Activated T-helper 2 cell treated with anti-CD3 and anti-CD28 coated beads, Interferon-gamma antibody, Interleukin-2, Interleukin-4, amounts not matched to agents 10 μg/mL and 5 μg/mL and 100 μg/mL, durations not matched to agents 14 hours and 24 hours and 36 hours (primary cell): ENCODE measurements around the gene BEST1. TPM values are rescaled to one million over a fixed set of nuclear protein-coding genes. Genes with fewer than 3 reads are reported as not detected.

Experiments
- DNase-seq: peaks from one replicate; pipeline ENCODE4 v3.0.0; 2021; ENCODE audit warnings: low spot score
- H3K27ac Mint-ChIP-seq: one replicate; pipeline ENCODE4 v1.8.0; 2021; ENCODE audit warnings: mixed read lengths
- H3K27me3 Mint-ChIP-seq: one replicate; pipeline ENCODE4 v1.8.0; 2021; ENCODE audit warnings: low read depth, mixed read lengths
- H3K36me3 Mint-ChIP-seq: one replicate; pipeline ENCODE4 v1.8.0; 2021; ENCODE audit warnings: low read depth, mixed read lengths
- H3K4me1 Mint-ChIP-seq: one replicate; pipeline ENCODE4 v1.8.0; 2021; ENCODE audit warnings: low read depth, mixed read lengths
- H3K4me3 Mint-ChIP-seq: one replicate; pipeline ENCODE4 v1.8.0; 2021; ENCODE audit warnings: low read depth, mild to moderate bottlenecking, moderate library complexity, mixed read lengths
- H3K9me3 Mint-ChIP-seq: one replicate; pipeline ENCODE4 v1.8.0; 2021; ENCODE audit warnings: mixed read lengths
- intact Hi-C: fragments of 100-400 bp; cut with micrococcal nuclease; formaldehyde crosslinking; loops from one replicate; pipeline ENCODE4 v1.15.1; 2023
- total RNA-seq: library from RNA; stranded (reverse); gene quantifications from 2 replicates; pipeline ENCODE4 v1.2.3, GENCODE V29; 2022

BEST1 gene
- total RNA-seq, 1 donor from 2014 or later: not detected

DNA sequence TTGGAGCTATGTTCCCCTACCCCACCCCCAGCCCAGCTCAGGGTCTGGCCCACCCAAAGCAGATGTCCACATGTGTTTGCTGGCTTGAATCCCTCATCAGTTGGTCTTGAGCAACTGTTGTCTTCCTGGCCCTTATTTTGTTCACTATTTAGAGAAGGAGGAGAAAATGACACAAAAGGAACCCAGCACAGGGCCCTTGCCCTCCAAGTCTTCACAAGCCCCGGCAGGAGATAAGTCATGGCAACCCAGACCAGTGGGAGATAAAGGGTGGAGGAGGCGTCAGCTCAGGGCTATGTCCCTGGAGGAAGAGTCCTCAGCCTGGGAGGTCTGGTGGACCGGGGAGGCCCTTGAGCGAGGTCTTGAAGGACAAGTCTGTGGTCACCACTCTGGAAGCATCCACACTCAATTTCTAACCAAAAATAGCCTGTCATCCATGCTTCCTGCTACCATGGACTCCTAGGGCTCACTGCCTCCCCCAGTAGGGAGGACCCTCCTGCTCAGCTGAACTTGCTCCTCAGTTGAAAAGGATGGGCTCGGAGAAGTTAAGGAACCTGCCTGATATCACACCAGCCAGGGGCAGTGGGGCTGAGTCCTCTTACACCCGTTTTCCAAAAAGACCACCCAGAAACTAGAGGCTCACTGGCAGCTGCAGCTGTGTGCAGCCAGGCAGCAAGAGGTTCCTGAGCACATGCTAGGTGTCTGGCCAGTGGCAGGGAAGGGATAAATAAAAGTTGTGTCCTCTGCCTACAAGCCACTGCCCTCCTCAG lies 31.0 kb upstream of the BEST1 start:
- no peak overlapping the region for H3K27ac Mint-ChIP-seq
- peaks cover 7% of the 10 kb centered on the region for H3K4me1 Mint-ChIP-seq
- H3K9me3 Mint-ChIP-seq: no peaks in the 10 kb centered on the region
- H3K4me3 Mint-ChIP-seq: no peak overlapping the region
- H3K36me3 Mint-ChIP-seq: no peaks in the 10 kb centered on the region
- no peak for DNase-seq
- peaks cover 49% of the 10 kb centered on the region for H3K27me3 Mint-ChIP-seq
- intact Hi-C loops: no loop called here

DNA sequence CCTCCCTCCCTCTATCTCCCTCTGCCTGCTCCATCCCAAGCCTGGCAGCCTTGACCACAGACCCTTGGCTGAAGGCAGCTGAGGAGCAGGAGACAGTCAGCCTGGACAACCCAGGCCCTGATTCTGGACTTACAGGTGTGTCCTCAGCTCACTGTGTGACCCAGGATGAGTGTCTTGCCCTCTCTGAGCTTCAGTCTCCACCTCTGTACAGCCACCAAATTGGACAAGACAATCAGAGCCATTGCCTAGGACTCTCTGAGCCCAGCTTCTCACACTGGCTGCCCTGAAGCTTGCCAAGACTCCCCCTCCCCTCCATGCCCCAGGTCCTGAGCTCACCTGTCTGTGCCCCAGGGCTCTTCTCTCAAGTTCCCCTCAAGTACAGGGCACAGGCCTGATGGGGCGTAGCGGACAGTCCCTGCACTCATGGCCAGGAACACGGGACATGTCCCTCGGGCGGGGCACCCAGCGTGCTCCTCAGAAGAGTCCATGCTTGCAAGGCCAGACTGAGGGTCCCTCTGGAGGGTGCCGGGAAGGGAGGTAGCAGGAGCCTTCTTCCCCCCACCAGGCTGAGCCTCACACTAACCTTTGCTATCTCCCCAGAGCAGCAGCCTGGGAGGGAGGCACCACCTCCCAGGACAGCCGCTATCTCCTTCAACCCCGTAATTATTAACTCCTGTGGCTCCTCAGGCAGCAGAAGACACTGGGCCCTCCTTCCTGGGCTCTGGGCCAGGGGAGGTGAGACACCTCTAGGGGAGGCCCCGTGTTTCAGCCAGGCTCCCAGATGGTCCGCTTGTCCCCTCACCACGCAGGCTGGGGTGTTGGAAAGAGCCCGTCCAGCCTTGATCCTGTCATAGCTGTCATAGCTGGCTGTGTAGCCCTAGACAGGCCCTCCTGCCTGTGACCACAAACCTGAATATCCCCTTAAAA lies 30.2 kb upstream of the BEST1 start:
- Mint-ChIP-seq H3K9me3 (no peaks in the 10 kb centered on the region), H3K4me3 (no peak overlapping the region), H3K27ac (no peak overlapping the region), H3K4me1 (peaks cover 7% of the 10 kb centered on the region), H3K27me3 (peaks cover 43% of the 10 kb centered on the region), H3K36me3 (no peaks in the 10 kb centered on the region)
- no peak for DNase-seq
- intact Hi-C loops: no loop called here

GRCh38 chr11:61921446-61921845 lies 28.7 kb upstream of the BEST1 start:
- no peaks in the 10 kb centered on the region for H3K9me3 Mint-ChIP-seq
- intact Hi-C loops: no loop called here
- H3K27me3 Mint-ChIP-seq: peaks cover 38% of the 10 kb centered on the region
- DNase-seq: no peak
- peaks cover 7% of the 10 kb centered on the region for H3K4me1 Mint-ChIP-seq
- H3K36me3 Mint-ChIP-seq: no peaks in the 10 kb centered on the region
- H3K4me3 Mint-ChIP-seq: no peak overlapping the region
- H3K27ac Mint-ChIP-seq: no peak overlapping the region

GRCh38 chr11:61922539-61922938 lies 27.6 kb upstream of the BEST1 start:
- Mint-ChIP-seq H3K36me3 (no peaks in the 10 kb centered on the region), H3K4me1 (peaks cover 7% of the 10 kb centered on the region), H3K27ac (no peak overlapping the region), H3K27me3 (peaks cover 37% of the 10 kb centered on the region), H3K4me3 (no peak overlapping the region), H3K9me3 (no peaks in the 10 kb centered on the region)
- intact Hi-C loops: no loop called here
- DNase-seq: no peak

- no peak for DNase-seq
- peaks cover 28% of the 10 kb centered on the region for H3K27me3 Mint-ChIP-seq
- intact Hi-C loops: no loop called here
- no peak overlapping the region for H3K27ac Mint-ChIP-seq
- H3K4me1 Mint-ChIP-seq: no peaks in the 10 kb centered on the region
- no peak overlapping the region for H3K4me3 Mint-ChIP-seq
- no peaks in the 10 kb centered on the region for H3K36me3 Mint-ChIP-seq
- H3K9me3 Mint-ChIP-seq: no peaks in the 10 kb centered on the region
Observed at GRCh38 chr11:61923166-61924063, 26.7 kb upstream of the BEST1 start.

DNA sequence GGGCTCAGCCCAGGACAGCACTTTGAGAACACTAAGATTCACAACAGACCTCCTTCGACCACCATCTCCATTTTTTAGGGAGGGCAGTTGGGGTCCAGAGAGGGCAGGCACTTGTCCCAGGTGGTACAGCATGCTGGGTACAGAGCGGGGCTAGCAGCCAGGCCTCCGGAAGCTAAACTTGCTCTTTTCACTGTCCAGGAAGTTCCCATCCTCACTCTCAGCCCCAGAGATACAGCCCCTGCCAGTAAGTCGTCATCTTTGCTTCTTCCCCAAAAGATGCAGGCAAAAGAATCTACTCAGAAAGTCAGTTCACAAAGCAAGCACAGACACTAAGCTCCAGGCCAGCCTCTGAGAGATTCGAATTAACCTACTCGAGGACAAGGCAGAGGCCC lies 26.1 kb upstream of the BEST1 start:
- intact Hi-C loops: no loop called here
- Mint-ChIP-seq H3K27ac (no peak overlapping the region), H3K4me1 (no peaks in the 10 kb centered on the region), H3K36me3 (no peaks in the 10 kb centered on the region), H3K27me3 (peaks cover 22% of the 10 kb centered on the region), H3K4me3 (no peak overlapping the region), H3K9me3 (no peaks in the 10 kb centered on the region)
- no peak for DNase-seq

DNA sequence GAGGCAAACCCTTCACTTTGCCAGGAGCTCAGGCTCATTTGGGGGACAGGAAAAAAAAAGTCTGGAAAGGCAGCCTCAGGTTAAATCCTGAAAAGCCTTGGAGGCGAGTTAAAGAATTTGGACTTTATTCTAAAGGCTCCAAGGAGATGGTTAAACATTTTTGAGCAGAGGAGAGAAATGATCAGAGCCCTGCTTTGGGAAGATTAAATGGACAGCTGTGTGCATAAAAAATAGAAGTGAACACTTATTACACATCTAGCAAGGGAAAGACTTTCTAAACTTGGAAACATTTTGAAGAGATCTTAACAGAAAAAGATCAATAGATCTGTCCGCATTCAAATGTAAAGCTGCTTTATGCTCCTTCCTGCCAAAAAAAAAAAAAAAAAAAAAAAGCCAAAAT lies 24.4 kb upstream of the BEST1 start:
- intact Hi-C loops: no loop called here
- Mint-ChIP-seq H3K9me3 (no peaks in the 10 kb centered on the region), H3K27me3 (peaks cover 11% of the 10 kb centered on the region), H3K36me3 (no peaks in the 10 kb centered on the region), H3K4me1 (no peaks in the 10 kb centered on the region), H3K4me3 (no peak overlapping the region), H3K27ac (no peak overlapping the region)
- no peak for DNase-seq

GRCh38 chr11:61926235-61926634 lies 23.9 kb upstream of the BEST1 start:
- intact Hi-C loops: no loop called here
- no peak overlapping the region for H3K27ac Mint-ChIP-seq
- no peaks in the 10 kb centered on the region for H3K9me3 Mint-ChIP-seq
- H3K27me3 Mint-ChIP-seq: peaks cover 12% of the 10 kb centered on the region
- no peak overlapping the region for H3K4me3 Mint-ChIP-seq
- H3K36me3 Mint-ChIP-seq: no peaks in the 10 kb centered on the region
- no peaks in the 10 kb centered on the region for H3K4me1 Mint-ChIP-seq
- DNase-seq: no peak

DNA sequence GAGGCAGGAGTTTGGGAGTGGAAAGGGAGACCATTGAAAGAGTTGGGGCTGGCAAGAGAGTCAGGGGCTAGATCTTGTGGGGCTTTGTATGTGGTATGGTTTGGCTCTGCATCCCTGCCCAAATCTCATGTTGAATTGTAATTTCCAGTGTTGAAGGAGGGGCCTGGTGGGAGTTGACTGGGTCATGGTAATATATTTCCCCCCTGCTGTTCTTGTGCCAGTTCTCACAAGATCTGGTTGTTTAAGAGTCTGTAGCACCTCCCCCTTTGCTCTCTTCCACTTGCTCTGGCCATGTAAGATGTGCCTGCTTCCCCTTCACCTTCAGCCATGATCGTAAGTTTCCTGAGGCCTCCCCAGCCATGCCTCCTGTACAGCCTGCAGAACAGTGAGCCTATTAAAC lies 22.6 kb upstream of the BEST1 start:
- no peak overlapping the region for H3K27ac Mint-ChIP-seq

GRCh38 chr11:61928606-61929005 lies 21.5 kb upstream of the BEST1 start:
- Mint-ChIP-seq H3K9me3 (peaks cover 6% of the 10 kb centered on the region), H3K27ac (no peak overlapping the region), H3K27me3 (peaks cover 16% of the 10 kb centered on the region), H3K36me3 (no peaks in the 10 kb centered on the region), H3K4me1 (no peaks in the 10 kb centered on the region), H3K4me3 (no peak overlapping the region)
- intact Hi-C loops: no loop called here
- no peak for DNase-seq

More for the DNA sequence above, 22.6 kb upstream of the BEST1 start:
- Mint-ChIP-seq H3K27me3 (peaks cover 12% of the 10 kb centered on the region), H3K9me3 (no peaks in the 10 kb centered on the region), H3K4me1 (no peaks in the 10 kb centered on the region), H3K4me3 (no peak overlapping the region), H3K36me3 (no peaks in the 10 kb centered on the region)
- intact Hi-C loops: no loop called here
- no peak for DNase-seq

- peaks cover 9% of the 10 kb centered on the region for H3K9me3 Mint-ChIP-seq
- intact Hi-C loops: no loop called here
- peaks cover 18% of the 10 kb centered on the region for H3K27me3 Mint-ChIP-seq
- no peak for DNase-seq
- no peaks in the 10 kb centered on the region for H3K36me3 Mint-ChIP-seq
- no peak overlapping the region for H3K4me3 Mint-ChIP-seq
- no peak overlapping the region for H3K27ac Mint-ChIP-seq
- no peaks in the 10 kb centered on the region for H3K4me1 Mint-ChIP-seq
Observed at GRCh38 chr11:61930933-61931332, 19.2 kb upstream of the BEST1 start.

DNA sequence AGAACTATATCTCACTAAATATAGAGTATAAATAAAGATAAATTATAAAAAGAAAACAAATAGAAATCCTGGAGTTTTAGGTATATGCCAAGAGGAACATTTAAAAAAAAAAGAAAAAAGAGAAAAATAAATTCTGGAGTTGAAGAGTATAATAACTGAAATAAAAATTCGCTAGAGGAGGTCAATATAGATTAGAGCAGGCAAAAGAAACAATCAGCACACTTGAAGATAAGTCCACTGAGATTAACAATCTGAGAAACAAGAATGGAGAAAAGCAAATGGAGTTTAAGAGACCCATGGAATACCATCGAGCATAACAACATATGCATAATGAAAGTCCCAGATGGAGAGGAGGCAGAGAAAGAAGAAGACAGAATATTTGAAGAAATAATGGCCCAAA lies 14.3 kb upstream of the BEST1 start:
- no peaks in the 10 kb centered on the region for H3K36me3 Mint-ChIP-seq
- intact Hi-C loops: no loop called here
- no peak for DNase-seq
- H3K27ac Mint-ChIP-seq: no peak overlapping the region
- H3K4me1 Mint-ChIP-seq: no peaks in the 10 kb centered on the region
- H3K27me3 Mint-ChIP-seq: peaks cover 25% of the 10 kb centered on the region
- peaks cover 11% of the 10 kb centered on the region for H3K9me3 Mint-ChIP-seq
- no peak overlapping the region for H3K4me3 Mint-ChIP-seq
